Heart left ventricle (tissue), 16 donors: Measurements from ENCODE around the gene NALCN. TPM values are rescaled to one million over a fixed set of nuclear protein-coding genes. Genes with fewer than 3 reads are reported as not detected.

ENCODE experiments used
- ATAC-seq, 4 donors: fragments of 200-7000 bp; cut with Tn5 transposase; one replicate each; pipeline ENCODE4 v1.9.1; 2020 to 2022; ENCODE audit warnings: moderate library complexity in 4 of 4, mild to moderate bottlenecking in 3 of 4, moderate number of reproducible peaks in 1 of 4
- DNase-seq, 5 donors: peaks; one replicate each; pipeline ENCODE4 v3.0.0-alpha.2; 2020
- H3K27ac ChIP-seq, 12 donors: fragments of 200-600 bp; sonication (generic) in 4 of 12; one replicate each; pipeline versions ENCODE4 v1.5.0 to v1.8.0; 2016 to 2022; ENCODE audit warnings: mild to moderate bottlenecking in 2 of 12
- H3K27me3 ChIP-seq, 9 donors: fragments of 200-600 bp; sonication (generic) in 2 of 9; one replicate each; pipeline versions ENCODE4 v1.5.1 to v1.8.0; 2016 to 2022; ENCODE audit warnings: mild to moderate bottlenecking in 3 of 9
- H3K36me3 ChIP-seq, 9 donors: fragments of 200-600 bp; sonication (generic) in 2 of 9; one replicate each; pipeline versions ENCODE4 v1.5.0 to v1.8.0; 2018 to 2022; ENCODE audit warnings: mild to moderate bottlenecking in 2 of 9
- H3K4me1 ChIP-seq, 12 donors: fragments of 200-600 bp; sonication (generic) in 4 of 12; one replicate each; pipeline versions ENCODE4 v1.5.0 to v1.8.0; 2016 to 2022; ENCODE audit warnings: mild to moderate bottlenecking in 3 of 12
- H3K4me3 ChIP-seq, 12 donors: fragments of 200-600 bp; sonication (generic) in 4 of 12; one replicate each; pipeline versions ENCODE4 v1.5.0 to v1.8.0; 2017 to 2022; ENCODE audit warnings: mild to moderate bottlenecking in 9 of 12, moderate library complexity in 4 of 12
- H3K9me3 ChIP-seq, 12 donors: fragments of 200-600 bp; sonication (generic) in 4 of 12; one replicate each; pipeline versions ENCODE4 v1.5.0 to v1.8.0; 2016 to 2022; ENCODE audit warnings: mild to moderate bottlenecking in 1 of 12
- POLR2A ChIP-seq, 2 donors: fragments of 450-650 bp; IDR thresholded peaks; one replicate each; pipeline ENCODE4 v1.6.1; 2017; ENCODE audit warnings: antibody characterized with exemption in 2 of 2, mild to moderate bottlenecking in 2 of 2, moderate library complexity in 2 of 2
- WGBS, 4 donors: extraction: QIAGEN DNeasy Blood & Tissue Kit in 2 of 4; methylation state at CpG; one replicate each; pipeline versions ENCODE4 v1.1.5 to v1.1.7; 2013 to 2018; 5-methylcytosine and 5-hydroxymethylcytosine counted together
- intact Hi-C, 10 donors: fragments of 100-400 bp; cut with DNase I; formaldehyde crosslinking; loops; one replicate each; pipeline versions ENCODE4 v1.11.1 to v1.14.2; 2022
- polyA plus RNA-seq, 2 donors: library from polyadenylated mRNA; stranded (reverse); fragments of 200-250 nt; gene quantifications; one replicate each; pipeline ENCODE4 v1.2.3, GENCODE V29; 2013
- total RNA-seq, 9 donors: library from RNA; depleted of rRNA in 2 of 9; stranded (reverse); fragments of >200 nt in 2 of 9; fragmentation: NEBNext Ultra II Directional in 3 of 9; extraction: Animal tissue kit (Norgen Biotek cat#: 25700) in 3 of 9; gene quantifications; one replicate each; pipeline versions ENCODE4 v1.1.0 to v1.2.4, GENCODE V29; 2016 to 2023
- TF ChIP-seq, protein P1 (sequence below), 12 donors: fragments of 200-600 bp; sonication (generic) in 4 of 12; IDR thresholded peaks; one replicate each; pipeline versions ENCODE4 v1.5.0 to v1.8.0; 2018 to 2022; ENCODE audit warnings: antibody characterized with exemption in 12 of 12, mild to moderate bottlenecking in 5 of 12
- donor health status: ischemic (EF 13 %, LVEDD 7.1; RV severe dilation, severe dysfunction).
- donor health status: healthy with polysubstance abuse.
- donor health status: DM: no; HTN: yes; CAD: no.
- donor health status: DM: no; HTN: no; CAD: no.
- donor health status: ischemic (EF 25% LVEDD 6.9; RV normal size, moderate dysfunction).
- donor health status: ischemic (EF 25% LVEDD 5.7; RV mildly dilated, moderate dysfunction).
- donor health status: healthy.
- donor health status: DM: yes; HTN: yes; CAD: no.
- donor health status: ischemic (EF 35%, LVEDD 5.7; RV mildly dilated, moderate dysfunction).
- donor health status: nonischemic (EF 11% LVEDD 7.7; RV severe dilation, severe dysfunction).
- donor health status: DM: yes; HTN: yes; CAD: no.
- donor health status: PGD.
- donor health status: ischemic (EF 29% LVEDD 5.4; RV normal size, mild dysfunction).
- donor health status: nonischemic (EF 23%, LVEDD 6.1; RV moderate dilation, normal function).

NALCN gene
- total and polyA plus RNA-seq, 11 donors, result 1.9 to 11.4 (median 6.8) TPM; not detected in 1

DNA sequence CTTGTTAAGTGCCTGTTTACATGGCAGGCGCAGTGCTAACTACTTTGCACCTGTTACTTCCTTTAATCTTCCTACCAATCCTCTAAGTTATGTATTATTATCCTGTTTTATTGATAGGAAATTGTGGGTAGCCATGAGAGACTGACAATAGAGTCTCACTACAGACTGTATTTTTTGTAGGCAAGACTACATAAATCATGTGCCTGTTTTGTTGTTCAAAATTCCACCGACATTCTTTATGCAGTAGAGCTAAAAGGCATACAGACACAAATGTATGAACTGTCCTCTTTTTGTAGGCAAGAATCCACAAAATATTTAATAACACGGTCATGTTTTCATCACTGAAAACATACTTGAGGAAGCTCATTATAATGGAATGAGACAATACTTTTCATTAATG is 205.5 kb downstream of the NALCN start:
- 84 to 94% (median 88%) methylated on average over 3 of the region's 3 CpGs for WGBS, 4 donors
- Histone ChIP-seq H3K4me3 (no peak overlapping the region), H3K27ac (no peak overlapping the region), H3K9me3 (peaks cover 0 to 4% (median 0%) of the 10 kb centered on the region in 12 donors), H3K36me3 (no peaks in the 10 kb centered on the region), H3K27me3 (no peaks in the 10 kb centered on the region), H3K4me1 (no peaks in the 10 kb centered on the region)
- intact Hi-C loops, result no loop called here
- no peak for DNase-seq
- TF ChIP-seq, protein P1, sequence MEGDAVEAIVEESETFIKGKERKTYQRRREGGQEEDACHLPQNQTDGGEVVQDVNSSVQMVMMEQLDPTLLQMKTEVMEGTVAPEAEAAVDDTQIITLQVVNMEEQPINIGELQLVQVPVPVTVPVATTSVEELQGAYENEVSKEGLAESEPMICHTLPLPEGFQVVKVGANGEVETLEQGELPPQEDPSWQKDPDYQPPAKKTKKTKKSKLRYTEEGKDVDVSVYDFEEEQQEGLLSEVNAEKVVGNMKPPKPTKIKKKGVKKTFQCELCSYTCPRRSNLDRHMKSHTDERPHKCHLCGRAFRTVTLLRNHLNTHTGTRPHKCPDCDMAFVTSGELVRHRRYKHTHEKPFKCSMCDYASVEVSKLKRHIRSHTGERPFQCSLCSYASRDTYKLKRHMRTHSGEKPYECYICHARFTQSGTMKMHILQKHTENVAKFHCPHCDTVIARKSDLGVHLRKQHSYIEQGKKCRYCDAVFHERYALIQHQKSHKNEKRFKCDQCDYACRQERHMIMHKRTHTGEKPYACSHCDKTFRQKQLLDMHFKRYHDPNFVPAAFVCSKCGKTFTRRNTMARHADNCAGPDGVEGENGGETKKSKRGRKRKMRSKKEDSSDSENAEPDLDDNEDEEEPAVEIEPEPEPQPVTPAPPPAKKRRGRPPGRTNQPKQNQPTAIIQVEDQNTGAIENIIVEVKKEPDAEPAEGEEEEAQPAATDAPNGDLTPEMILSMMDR (IDR thresholded peaks at IDR 0.05), result no peak
- TF ChIP-seq POLR2A (IDR thresholded peaks at IDR 0.05), result no peak
- no peak for ATAC-seq

DNA sequence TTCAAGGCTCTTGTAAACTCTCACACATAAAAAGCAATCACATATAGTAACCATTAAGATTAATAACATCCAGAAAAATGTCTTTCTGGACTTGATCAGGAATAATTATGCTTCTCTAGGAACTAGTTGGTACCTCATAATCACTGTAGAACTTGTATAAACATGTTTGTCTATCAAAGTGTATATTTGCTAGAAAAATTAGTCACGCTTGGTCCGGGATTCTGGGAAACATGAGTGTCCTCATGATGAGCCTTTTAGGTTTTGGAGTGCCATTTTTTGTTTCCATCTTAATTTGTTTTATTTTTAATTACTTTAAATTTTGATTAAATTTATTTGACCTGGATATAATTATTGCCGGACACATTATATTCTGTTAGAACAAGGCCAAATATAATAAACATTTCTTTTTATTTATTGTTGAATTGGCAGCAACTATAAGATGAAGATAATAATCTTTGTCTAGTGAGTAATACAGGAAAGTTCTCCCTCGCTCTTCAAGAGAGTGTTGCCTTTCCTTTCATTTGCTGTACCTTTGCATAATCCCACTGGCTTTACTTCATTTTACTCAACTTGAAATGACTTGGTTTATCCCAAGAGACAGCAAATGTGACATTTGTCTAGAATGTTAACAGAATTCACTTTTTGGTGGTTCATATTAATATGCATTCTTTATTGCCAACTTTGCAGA is 207.0 kb downstream of the NALCN start:
- ATAC-seq, result no peak
- Histone ChIP-seq H3K4me1 (no peaks in the 10 kb centered on the region), H3K36me3 (no peaks in the 10 kb centered on the region), H3K27ac (no peak overlapping the region), H3K9me3 (peaks cover 0 to 4% (median 0%) of the 10 kb centered on the region in 12 donors), H3K27me3 (no peaks in the 10 kb centered on the region), H3K4me3 (no peak overlapping the region)
- DNase-seq, result no peak
- TF ChIP-seq, protein P1 (IDR thresholded peaks at IDR 0.05), result no peak
- no peak for TF ChIP-seq POLR2A (IDR thresholded peaks at IDR 0.05)
- intact Hi-C loops, result no loop called here
- WGBS, 4 donors, result 73 to 91% (median 89%) methylated on average over 4 of the region's 4 CpGs

DNA sequence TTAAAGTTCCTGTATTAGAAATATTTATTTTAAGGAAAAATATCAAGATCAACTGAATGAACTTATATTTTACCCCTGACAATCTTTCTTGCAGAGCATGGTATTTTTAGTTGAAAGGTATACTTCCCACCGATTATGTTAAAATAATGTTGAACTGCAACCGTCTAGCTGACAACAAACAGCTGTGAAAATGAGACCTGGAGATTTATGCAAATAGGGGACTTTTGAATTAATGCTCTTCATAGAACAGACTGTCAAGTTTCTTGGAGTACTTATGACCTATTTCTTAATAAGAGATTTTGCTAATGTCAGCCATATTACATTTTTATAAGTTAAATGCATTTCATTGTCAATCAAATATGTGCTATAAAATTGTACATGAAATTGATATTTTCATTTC is 210.9 kb downstream of the NALCN start:
- no peak for ATAC-seq
- no peak for TF ChIP-seq POLR2A (IDR thresholded peaks at IDR 0.05)
- TF ChIP-seq, protein P1 (IDR thresholded peaks at IDR 0.05), result no peak
- H3K4me1 ChIP-seq, result no peaks in the 10 kb centered on the region
- H3K4me3 ChIP-seq, result no peak overlapping the region
- DNase-seq, result no peak
- WGBS, 4 donors, result 75 to 85% (median 75%) methylated on average over 2 of the region's 2 CpGs
- H3K36me3 ChIP-seq, result no peaks in the 10 kb centered on the region
- no peaks in the 10 kb centered on the region for H3K27me3 ChIP-seq
- no peak overlapping the region for H3K27ac ChIP-seq
- no peaks in the 10 kb centered on the region for H3K9me3 ChIP-seq
- intact Hi-C loops, result no loop called here

DNA sequence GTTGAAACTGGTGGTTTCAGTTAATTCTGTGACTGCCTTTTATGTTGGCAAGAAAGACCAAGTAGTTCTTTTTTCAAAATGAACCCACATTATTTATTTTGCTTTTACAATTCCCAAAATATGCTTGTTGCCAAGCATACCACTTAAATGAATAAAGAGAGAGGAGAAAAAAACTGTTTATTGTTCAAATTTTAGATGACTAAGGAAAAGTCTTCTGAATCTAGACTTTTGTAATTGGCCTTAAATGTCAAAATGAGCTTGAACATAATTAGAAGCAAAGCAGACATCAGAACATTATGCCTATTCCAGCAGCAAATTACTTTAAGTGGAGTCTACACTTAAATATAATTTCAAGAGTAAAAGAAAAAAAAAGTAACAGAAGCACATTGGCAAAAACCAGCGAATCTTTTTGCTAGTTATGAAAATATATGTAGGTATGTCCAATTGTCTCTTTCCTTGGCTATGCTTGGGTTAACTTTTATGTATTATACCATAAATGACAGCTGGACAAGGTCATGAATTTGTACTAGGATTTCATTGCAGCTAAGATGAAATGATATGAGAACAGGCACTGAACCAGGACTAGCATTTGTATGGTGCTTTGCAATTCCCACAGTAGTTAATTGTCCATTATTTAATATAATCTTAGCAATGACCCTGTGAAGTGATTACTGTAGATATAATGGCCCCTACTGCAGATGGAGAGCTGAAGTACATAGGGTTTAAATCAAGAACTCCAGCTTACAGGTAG is 211.9 kb downstream of the NALCN start:
- H3K27me3 ChIP-seq, result no peaks in the 10 kb centered on the region
- ATAC-seq (no peak), DNase-seq (no peak)
- 40 to 59% (median 52%) methylated on average over 1 of the region's 1 CpG for WGBS, 4 donors
- no peak overlapping the region for H3K4me3 ChIP-seq
- TF ChIP-seq, protein P1 (IDR thresholded peaks at IDR 0.05), result no peak
- TF ChIP-seq POLR2A (IDR thresholded peaks at IDR 0.05), result no peak
- H3K36me3 ChIP-seq, result no peaks in the 10 kb centered on the region
- H3K9me3 ChIP-seq, result no peaks in the 10 kb centered on the region
- intact Hi-C loops, result no loop called here
- H3K27ac ChIP-seq, result no peak overlapping the region
- no peaks in the 10 kb centered on the region for H3K4me1 ChIP-seq
